HG03175 (cell line): ENCODE results near the gene RSF1.

Experiments
- ATAC-seq: cut with Tn5 transposase; IDR thresholded peaks from one replicate; pipeline ENCODE4 v1.9.1; 2021; ENCODE audit warnings: mild to moderate bottlenecking, moderate library complexity; ENCODE audit not compliant: unreplicated experiment

RSF1 gene

GRCh38 chr11:77806415-77806814, 14.1 kb downstream of the RSF1 start:
- ATAC-seq, result no peak

DNA sequence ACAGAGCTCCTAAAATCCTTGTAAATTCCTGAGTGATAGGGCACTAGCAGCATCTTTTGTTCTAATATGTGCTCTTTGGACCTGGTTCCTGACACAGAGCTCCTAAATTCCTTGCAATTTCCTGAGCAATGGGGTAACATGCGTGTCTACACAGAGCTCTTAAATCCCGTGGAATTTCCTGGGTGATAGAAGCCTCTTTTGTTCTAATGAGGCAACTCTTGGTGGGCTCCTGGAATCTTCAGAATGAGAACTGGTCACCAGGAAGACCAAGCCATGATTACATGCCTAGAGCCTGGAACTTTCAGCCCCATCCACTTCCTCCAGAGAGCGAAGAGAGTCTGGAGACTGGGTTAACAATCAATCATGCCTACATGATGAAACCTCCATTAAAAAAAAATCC, 19.0 kb downstream of the RSF1 start:
- no peak for ATAC-seq

GRCh38 chr11:77800449-77800848, 20.1 kb downstream of the RSF1 start:
- no peak for ATAC-seq

GRCh38 chr11:77799338-77799737, 21.2 kb downstream of the RSF1 start:
- ATAC-seq, result no peak

- no peak for ATAC-seq
Observed at GRCh38 chr11:77793972-77794371, 26.6 kb downstream of the RSF1 start.

DNA sequence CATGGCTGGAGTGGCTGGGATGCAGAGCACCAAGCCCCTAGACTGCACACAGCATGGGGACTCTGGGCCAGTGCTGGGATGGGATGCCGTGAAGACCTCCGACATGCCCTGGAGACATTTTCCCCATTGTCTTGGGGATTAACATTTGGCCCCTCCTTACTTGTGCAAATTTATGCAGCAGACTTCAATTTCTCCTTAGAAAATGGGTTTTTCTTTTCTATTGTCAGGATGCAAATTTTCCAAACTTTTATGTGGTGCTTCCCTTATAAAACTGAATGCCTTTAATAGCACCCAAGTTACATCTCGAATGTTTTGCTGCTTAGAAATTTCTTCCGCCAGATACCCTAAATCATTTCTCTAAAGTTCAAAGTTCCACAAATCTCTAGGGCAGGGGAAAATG, 29.2 kb downstream of the RSF1 start:
- ATAC-seq, result no peak

GRCh38 chr11:77789731-77790476, 30.6 kb downstream of the RSF1 start:
- no peak for ATAC-seq

- no peak for ATAC-seq
Observed at GRCh38 chr11:77789061-77789730, 31.3 kb downstream of the RSF1 start.

DNA sequence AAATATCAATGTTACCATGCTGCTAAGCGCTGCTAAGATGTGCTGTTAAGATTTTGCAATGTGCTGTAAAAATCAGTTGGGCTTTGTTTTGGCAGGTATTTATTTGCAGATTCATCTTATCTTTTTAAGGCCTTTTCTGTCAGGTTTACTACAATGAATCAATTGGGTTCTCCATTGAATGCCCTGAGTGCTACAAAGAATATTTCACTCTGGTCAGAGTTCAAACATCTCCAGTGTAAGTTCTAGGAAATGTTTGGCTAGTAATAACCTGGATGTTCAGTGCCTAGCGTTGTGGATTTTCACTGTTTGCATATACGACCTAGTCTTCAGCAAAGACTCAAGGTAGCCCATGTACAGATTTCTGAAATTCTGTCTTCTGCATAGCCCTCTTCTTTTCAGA, 36.0 kb downstream of the RSF1 start:
- no peak for ATAC-seq

- no peak for ATAC-seq
Observed at GRCh38 chr11:77783025-77783424, 37.5 kb downstream of the RSF1 start.

- no peak for ATAC-seq
Observed at GRCh38 chr11:77779935-77780334, 40.6 kb downstream of the RSF1 start.

DNA sequence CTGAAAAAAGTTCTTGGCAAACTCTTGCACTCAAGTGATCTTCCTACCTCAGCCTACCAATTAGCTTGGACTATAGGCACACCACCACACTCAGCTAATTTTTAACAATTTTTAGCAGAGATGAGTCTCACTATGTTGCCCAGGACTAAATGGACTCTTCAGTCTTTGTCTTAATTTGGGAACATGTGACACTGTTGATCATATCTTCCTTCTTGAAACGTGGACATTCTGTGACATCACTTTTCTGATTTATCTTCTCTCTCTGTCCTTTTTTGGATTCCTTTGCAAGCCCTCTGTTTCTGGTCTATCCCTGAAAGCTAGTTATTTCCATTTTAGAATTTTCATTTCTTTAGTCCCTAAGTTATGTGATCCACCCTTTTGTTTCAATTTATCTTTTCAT, 42.0 kb downstream of the RSF1 start:
- ATAC-seq, result no peak

DNA sequence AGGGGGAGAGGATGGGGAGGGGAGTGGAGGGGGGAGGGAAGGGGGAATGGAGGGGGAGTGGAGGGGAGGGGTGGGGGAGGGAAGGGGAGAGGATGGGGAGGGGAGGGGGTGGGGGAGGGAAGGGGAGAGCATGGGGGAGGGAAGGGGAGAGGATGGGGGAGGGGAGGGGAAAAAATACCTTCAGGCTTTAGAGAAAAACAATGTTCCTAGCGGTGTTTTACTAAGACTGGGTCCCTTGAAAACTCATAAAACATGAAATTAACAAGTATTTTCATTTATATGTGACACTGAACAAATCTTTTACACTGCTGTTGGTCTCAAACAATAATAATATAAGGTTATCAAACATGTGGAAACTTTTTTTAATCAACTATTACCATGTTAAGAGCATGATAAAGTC, 42.4 kb downstream of the RSF1 start:
- ATAC-seq, result no peak

DNA sequence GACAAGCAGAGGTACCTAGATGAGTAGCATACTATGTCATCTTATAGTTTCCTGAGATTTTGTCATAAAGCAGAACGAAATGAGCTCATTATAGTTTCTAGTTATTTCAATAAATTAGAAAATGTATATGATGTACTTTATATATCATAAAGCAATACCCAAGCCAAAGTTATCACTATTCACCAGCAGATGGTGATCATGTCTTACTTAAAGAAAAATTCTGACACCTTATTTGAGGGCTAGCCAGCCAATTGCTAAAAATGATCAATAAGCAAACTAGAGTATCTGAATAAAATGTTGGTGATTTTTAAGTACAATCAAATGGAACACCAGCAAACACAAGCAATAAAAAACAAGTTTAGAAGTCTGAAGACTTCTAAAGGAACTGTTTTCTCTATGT, 44.1 kb downstream of the RSF1 start:
- no peak for ATAC-seq

GRCh38 chr11:77775936-77776335, 44.6 kb downstream of the RSF1 start:
- ATAC-seq, result no peak

DNA sequence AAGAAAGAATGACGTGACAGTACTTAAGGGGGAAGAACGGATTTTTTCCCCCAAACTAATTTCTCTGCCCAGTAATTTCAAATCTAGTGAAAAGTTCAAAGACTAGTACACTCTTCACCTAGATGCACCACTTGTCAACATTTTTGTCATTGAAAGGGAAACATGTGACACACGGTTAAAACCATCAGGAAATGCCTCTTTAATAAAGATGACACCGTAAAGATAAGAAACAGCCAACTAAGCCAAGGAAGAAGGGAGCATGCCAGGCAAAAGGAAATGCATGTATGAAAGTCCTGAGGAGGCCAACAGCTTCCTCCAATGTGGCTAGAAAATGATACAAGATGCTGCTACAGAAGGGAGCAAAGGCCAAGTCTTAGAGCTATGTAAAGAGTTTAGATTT, 49.4 kb downstream of the RSF1 start:
- ATAC-seq, result no peak

- no peak for ATAC-seq
Observed at GRCh38 chr11:77770629-77771028, 49.9 kb downstream of the RSF1 start.

DNA sequence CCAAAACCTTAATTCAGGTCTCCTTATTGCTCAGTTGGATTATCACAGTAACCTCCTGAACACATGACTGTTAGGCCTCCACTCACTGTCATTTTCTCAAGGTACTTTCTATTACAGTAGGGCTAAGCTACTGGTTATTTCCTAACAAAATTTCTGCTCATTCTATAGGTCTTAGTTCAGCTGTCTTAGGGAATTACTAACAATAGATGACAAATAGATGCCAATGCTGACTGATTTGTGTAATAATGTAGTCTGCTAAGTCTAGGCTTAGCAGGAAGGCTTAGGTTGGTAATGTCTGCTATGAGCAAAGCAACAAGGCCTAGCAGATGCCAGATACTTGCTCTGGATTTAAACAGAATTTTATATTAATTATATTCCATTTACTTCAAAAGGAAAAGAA, 58.1 kb downstream of the RSF1 start:
- ATAC-seq, result no peak

DNA sequence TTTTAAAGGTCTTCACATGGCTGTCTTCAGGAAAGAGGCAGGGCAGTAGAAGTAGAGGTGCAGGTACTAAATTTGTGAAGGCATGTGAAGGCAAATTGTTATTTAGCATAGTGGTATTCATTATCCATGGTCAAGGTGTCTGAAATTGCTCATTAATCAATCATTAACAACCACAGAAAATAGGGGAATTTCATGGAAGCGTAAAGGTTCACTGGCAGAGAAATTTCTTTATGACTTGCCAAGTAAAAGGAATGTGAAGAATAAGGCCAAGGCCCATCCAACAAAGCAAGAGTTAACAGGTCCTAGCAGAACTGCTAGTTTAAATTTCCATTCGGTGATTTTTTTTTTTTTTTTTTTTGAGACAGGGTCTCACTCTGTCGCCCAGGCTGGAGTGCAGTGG, 59.0 kb downstream of the RSF1 start:
- no peak for ATAC-seq

DNA sequence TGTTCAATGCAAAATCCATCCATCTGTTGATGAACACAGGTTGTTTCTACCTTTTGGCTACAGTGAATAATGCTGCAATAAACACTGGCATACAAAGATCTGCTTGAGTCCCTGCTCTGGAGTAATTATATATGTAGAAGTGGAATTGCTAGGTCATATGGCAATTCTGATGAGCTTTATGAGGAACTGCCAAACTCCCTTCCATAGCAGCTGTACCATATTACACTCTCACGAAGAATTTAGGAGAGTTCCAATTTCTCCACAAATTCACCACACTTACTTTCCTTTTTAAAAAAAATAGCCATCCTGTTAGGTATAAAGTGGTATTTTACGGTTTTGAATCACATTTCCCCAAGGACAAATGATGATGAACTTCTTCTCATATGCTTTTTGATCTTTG, 62.2 kb downstream of the RSF1 start:
- no peak for ATAC-seq

GRCh38 chr11:77753230-77753629, 67.3 kb downstream of the RSF1 start:
- no peak for ATAC-seq

DNA sequence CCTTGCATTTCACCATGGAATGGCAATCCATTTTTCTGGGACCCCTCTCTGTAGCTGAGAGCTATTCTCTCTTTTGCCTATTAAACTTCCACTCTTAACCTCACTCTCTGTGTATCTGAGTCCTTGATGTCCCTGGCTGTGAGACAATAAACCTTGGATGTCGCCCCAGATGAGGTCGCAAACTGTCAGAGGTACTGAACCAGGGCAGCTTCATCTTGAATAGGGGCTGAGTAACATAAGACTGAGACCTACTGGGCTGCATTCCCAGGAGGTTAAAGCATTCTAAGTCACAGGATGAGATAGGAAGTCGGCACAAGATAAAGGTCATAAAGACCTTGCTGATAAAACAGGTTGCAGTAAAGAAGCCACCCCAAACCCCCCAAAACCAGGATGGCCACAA, 68.0 kb downstream of the RSF1 start:
- ATAC-seq, result no peak
